Muscle layer of colon (tissue), 2 donors: Measurements from ENCODE around the gene LRRC28.
"Not testable (repeated sequence)": the region's sequence is repeated elsewhere in the genome, so short reads cannot be mapped to it uniquely, and the experiment has no call there.

ENCODE experiments used
- H3K27ac ChIP-seq: one replicate; pipeline ENCODE4 v1.7.0; 2013; ENCODE audit warnings: low read depth, mild to moderate bottlenecking, low read length, moderate library complexity
- H3K27me3 ChIP-seq, 2 donors: one replicate each; pipeline ENCODE4 v1.7.0; 2013; ENCODE audit warnings: low read length in 2 of 2, mild to moderate bottlenecking in 2 of 2; ENCODE audit not compliant: insufficient read depth in 2 of 2, control insufficient read depth in 1 of 2
- H3K36me3 ChIP-seq: one replicate; pipeline ENCODE4 v1.7.0; 2013; ENCODE audit warnings: mild to moderate bottlenecking, low read length; ENCODE audit not compliant: insufficient read depth
- H3K4me1 ChIP-seq: one replicate; pipeline ENCODE4 v1.7.0; 2013; ENCODE audit warnings: mild to moderate bottlenecking, low read length; ENCODE audit not compliant: insufficient read depth
- H3K4me3 ChIP-seq, 2 donors: one replicate each; pipeline ENCODE4 v1.7.0; 2013; ENCODE audit warnings: low read length in 2 of 2, low read depth in 1 of 2, mild to moderate bottlenecking in 1 of 2, moderate library complexity in 1 of 2
- H3K9ac ChIP-seq: one replicate; pipeline ENCODE4 v1.7.0; 2013; ENCODE audit warnings: low read length
- H3K9me3 ChIP-seq: one replicate; pipeline ENCODE4 v1.7.0; 2013; ENCODE audit warnings: mild to moderate bottlenecking, low read length
- donor health status: abdominal sarcoma.
- donor health status: Adenocarcinoma of cecum.

LRRC28 gene

GRCh38 chr15:99371180-99372103 lies 120.2 kb downstream of the LRRC28 start:
- Histone ChIP-seq H3K4me3 (no peak overlapping the region), H3K27me3 (no peaks in the 10 kb centered on the region), H3K27ac (no peak overlapping the region), H3K4me1 (no peaks in the 10 kb centered on the region), H3K9me3 (peaks cover 3% of the 10 kb centered on the region), H3K9ac (no peak overlapping the region), H3K36me3 (peaks cover 5% of the 10 kb centered on the region)

- no peak overlapping the region for H3K27ac ChIP-seq
Observed at GRCh38 chr15:99385005-99385669, 133.9 kb downstream of the LRRC28 start.

GRCh38 chr15:99385865-99386264 lies 134.6 kb downstream of the LRRC28 start:
- Histone ChIP-seq H3K9me3 (no peaks in the 10 kb centered on the region), H3K27ac (no peak overlapping the region), H3K4me3 (no peak overlapping the region), H3K36me3 (no peaks in the 10 kb centered on the region), H3K9ac (no peak overlapping the region), H3K4me1 (peaks cover 16% of the 10 kb centered on the region), H3K27me3 (no peaks in the 10 kb centered on the region)

More at GRCh38 chr15:99385005-99385669, 133.9 kb downstream of the LRRC28 start:
- Histone ChIP-seq H3K27me3 (no peaks in the 10 kb centered on the region), H3K4me3 (no peak overlapping the region), H3K9ac (no peak overlapping the region), H3K9me3 (no peaks in the 10 kb centered on the region), H3K4me1 (peaks cover 16% of the 10 kb centered on the region), H3K36me3 (no peaks in the 10 kb centered on the region)

GRCh38 chr15:99386391-99386790 lies 135.1 kb downstream of the LRRC28 start:
- Histone ChIP-seq H3K9me3 (no peaks in the 10 kb centered on the region), H3K4me3 (no peak overlapping the region), H3K9ac (no peak overlapping the region), H3K27me3 (no peaks in the 10 kb centered on the region), H3K4me1 (peaks cover 16% of the 10 kb centered on the region), H3K27ac (no peak overlapping the region), H3K36me3 (no peaks in the 10 kb centered on the region)

- Histone ChIP-seq H3K4me1 (peaks cover 16% of the 10 kb centered on the region), H3K9me3 (no peaks in the 10 kb centered on the region), H3K4me3 (no peak overlapping the region), H3K27ac (no peak overlapping the region), H3K36me3 (no peaks in the 10 kb centered on the region), H3K9ac (no peak overlapping the region), H3K27me3 (no peaks in the 10 kb centered on the region)
Observed at GRCh38 chr15:99387421-99388168, 136.3 kb downstream of the LRRC28 start.

- H3K27ac ChIP-seq: no peak overlapping the region
- H3K4me1 ChIP-seq: peaks cover 8% of the 10 kb centered on the region
- H3K27me3 ChIP-seq: no peaks in the 10 kb centered on the region
- H3K9ac ChIP-seq: no peak overlapping the region
- H3K36me3 ChIP-seq: no peaks in the 10 kb centered on the region
- H3K9me3 ChIP-seq: no peaks in the 10 kb centered on the region
- no peak overlapping the region for H3K4me3 ChIP-seq
Observed at GRCh38 chr15:99390667-99391066, 139.4 kb downstream of the LRRC28 start.

GRCh38 chr15:99393641-99394040 lies 142.4 kb downstream of the LRRC28 start:
- Histone ChIP-seq H3K4me3 (no peak overlapping the region), H3K36me3 (no peaks in the 10 kb centered on the region), H3K27ac (no peak overlapping the region), H3K27me3 (no peaks in the 10 kb centered on the region), H3K9ac (no peak overlapping the region), H3K4me1 (no peaks in the 10 kb centered on the region), H3K9me3 (no peaks in the 10 kb centered on the region)

GRCh38 chr15:99396375-99396774 lies 145.1 kb downstream of the LRRC28 start:
- Histone ChIP-seq H3K36me3 (no peaks in the 10 kb centered on the region), H3K4me1 (no peaks in the 10 kb centered on the region), H3K27me3 (no peaks in the 10 kb centered on the region), H3K9ac (no peak overlapping the region), H3K9me3 (no peaks in the 10 kb centered on the region), H3K27ac (no peak overlapping the region), H3K4me3 (no peak overlapping the region)

- Histone ChIP-seq H3K27ac (no peak overlapping the region), H3K9me3 (no peaks in the 10 kb centered on the region), H3K9ac (no peak overlapping the region), H3K4me1 (peaks cover 12% of the 10 kb centered on the region), H3K27me3 (no peaks in the 10 kb centered on the region), H3K4me3 (no peak overlapping the region), H3K36me3 (no peaks in the 10 kb centered on the region)
Observed at GRCh38 chr15:99399061-99399460, 147.8 kb downstream of the LRRC28 start.

GRCh38 chr15:99399618-99400017 lies 148.3 kb downstream of the LRRC28 start:
- H3K27me3 ChIP-seq: no peaks in the 10 kb centered on the region
- peaks cover 12% of the 10 kb centered on the region for H3K4me1 ChIP-seq
- no peak overlapping the region for H3K27ac ChIP-seq
- H3K9ac ChIP-seq: no peak overlapping the region
- no peaks in the 10 kb centered on the region for H3K9me3 ChIP-seq
- no peak overlapping the region for H3K4me3 ChIP-seq
- no peaks in the 10 kb centered on the region for H3K36me3 ChIP-seq

- not testable (repeated sequence) for H3K9me3 ChIP-seq, H3K36me3 ChIP-seq, H3K27ac ChIP-seq, H3K9ac ChIP-seq, H3K27me3 ChIP-seq, H3K4me3 ChIP-seq
- H3K4me1 ChIP-seq: peaks cover 12% of the 10 kb centered on the region
Observed at GRCh38 chr15:99401216-99401615, 149.9 kb downstream of the LRRC28 start.
